ENCODE measurements around the gene PHACTR1.
"Not testable (repeated sequence)": the region's sequence is repeated elsewhere in the genome, so short reads cannot be mapped to it uniquely, and the experiment has no call there.

PHACTR1 gene

GRCh38 chr6:13157293-13157692 lies 440.7 kb downstream of the PHACTR1 start:
- no peak for TF ChIP-seq POLR2A (IDR thresholded peaks at IDR 0.05; ENCODE audit: low read depth, low read length)
- FAIRE-seq (no peak), DNase-seq (ENCODE audit: insufficient read length, low spot score) (no peak)

GRCh38 chr6:13159300-13159699 lies 442.7 kb downstream of the PHACTR1 start:
- TF ChIP-seq POLR2A (IDR thresholded peaks at IDR 0.05; ENCODE audit: low read depth, low read length): no peak
- no peak for DNase-seq (ENCODE audit: insufficient read length, low spot score)
- FAIRE-seq: no peak

GRCh38 chr6:13159822-13160221 lies 443.3 kb downstream of the PHACTR1 start:
- not testable (repeated sequence) for DNase-seq (ENCODE audit: insufficient read length, low spot score)

GRCh38 chr6:13163161-13163944 lies 446.8 kb downstream of the PHACTR1 start:
- FAIRE-seq: no peak
- no peak for TF ChIP-seq POLR2A (IDR thresholded peaks at IDR 0.05; ENCODE audit: low read depth, low read length)

More at GRCh38 chr6:13159822-13160221, 443.3 kb downstream of the PHACTR1 start:
- not testable (repeated sequence) for FAIRE-seq

GRCh38 chr6:13164291-13164690 lies 447.7 kb downstream of the PHACTR1 start:
- DNase-seq (ENCODE audit: insufficient read length, low spot score) (no peak), FAIRE-seq (no peak)
- TF ChIP-seq POLR2A (IDR thresholded peaks at IDR 0.05; ENCODE audit: low read depth, low read length): no peak

More at GRCh38 chr6:13163161-13163944, 446.8 kb downstream of the PHACTR1 start:
- DNase-seq (ENCODE audit: insufficient read length, low spot score): no peak

GRCh38 chr6:13165502-13166172 lies 449.1 kb downstream of the PHACTR1 start:
- DNase-seq (ENCODE audit: insufficient read length, low spot score) (no peak), FAIRE-seq (no peak)
- no peak for TF ChIP-seq POLR2A (IDR thresholded peaks at IDR 0.05; ENCODE audit: low read depth, low read length)

- no peak for FAIRE-seq
- no peak for TF ChIP-seq POLR2A (IDR thresholded peaks at IDR 0.05; ENCODE audit: low read depth, low read length)
- DNase-seq (ENCODE audit: insufficient read length, low spot score): no peak
Observed at GRCh38 chr6:13166269-13166668, 449.7 kb downstream of the PHACTR1 start.

GRCh38 chr6:13166916-13167315 lies 450.3 kb downstream of the PHACTR1 start:
- DNase-seq (ENCODE audit: insufficient read length, low spot score): no peak
- FAIRE-seq: no peak
- TF ChIP-seq POLR2A (IDR thresholded peaks at IDR 0.05; ENCODE audit: low read depth, low read length): no peak

- no peak for TF ChIP-seq POLR2A (IDR thresholded peaks at IDR 0.05; ENCODE audit: low read depth, low read length)
- no peak for DNase-seq (ENCODE audit: insufficient read length, low spot score)
- FAIRE-seq: no peak
Observed at GRCh38 chr6:13172291-13172690, 455.7 kb downstream of the PHACTR1 start.

GRCh38 chr6:13175087-13175486 lies 458.5 kb downstream of the PHACTR1 start:
- FAIRE-seq: no peak
- no peak for DNase-seq (ENCODE audit: insufficient read length, low spot score)
- no peak for TF ChIP-seq POLR2A (IDR thresholded peaks at IDR 0.05; ENCODE audit: low read depth, low read length)

- no peak for TF ChIP-seq POLR2A (IDR thresholded peaks at IDR 0.05; ENCODE audit: low read depth, low read length)
- FAIRE-seq (no peak), DNase-seq (ENCODE audit: insufficient read length, low spot score) (no peak)
Observed at GRCh38 chr6:13175759-13176158, 459.2 kb downstream of the PHACTR1 start.

GRCh38 chr6:13177664-13178063 lies 461.1 kb downstream of the PHACTR1 start:
- no peak for TF ChIP-seq POLR2A (IDR thresholded peaks at IDR 0.05; ENCODE audit: low read depth, low read length)
- DNase-seq (ENCODE audit: insufficient read length, low spot score) (no peak), FAIRE-seq (no peak)

- no peak for FAIRE-seq
- no peak for TF ChIP-seq POLR2A (IDR thresholded peaks at IDR 0.05; ENCODE audit: low read depth, low read length)
Observed at GRCh38 chr6:13178107-13178506, 461.5 kb downstream of the PHACTR1 start.

GRCh38 chr6:13180538-13180937 lies 464.0 kb downstream of the PHACTR1 start:
- DNase-seq (ENCODE audit: insufficient read length, low spot score): no peak
- no peak for TF ChIP-seq POLR2A (IDR thresholded peaks at IDR 0.05; ENCODE audit: low read depth, low read length)
- no peak for FAIRE-seq

More at GRCh38 chr6:13178107-13178506, 461.5 kb downstream of the PHACTR1 start:
- DNase-seq (ENCODE audit: insufficient read length, low spot score): no peak

- TF ChIP-seq POLR2A (IDR thresholded peaks at IDR 0.05; ENCODE audit: low read depth, low read length): no peak
- FAIRE-seq: no peak
- DNase-seq (ENCODE audit: insufficient read length, low spot score): no peak
Observed at GRCh38 chr6:13181393-13181792, 464.8 kb downstream of the PHACTR1 start.
